ENCODE data around the gene MYRFL.

MYRFL gene

DNA sequence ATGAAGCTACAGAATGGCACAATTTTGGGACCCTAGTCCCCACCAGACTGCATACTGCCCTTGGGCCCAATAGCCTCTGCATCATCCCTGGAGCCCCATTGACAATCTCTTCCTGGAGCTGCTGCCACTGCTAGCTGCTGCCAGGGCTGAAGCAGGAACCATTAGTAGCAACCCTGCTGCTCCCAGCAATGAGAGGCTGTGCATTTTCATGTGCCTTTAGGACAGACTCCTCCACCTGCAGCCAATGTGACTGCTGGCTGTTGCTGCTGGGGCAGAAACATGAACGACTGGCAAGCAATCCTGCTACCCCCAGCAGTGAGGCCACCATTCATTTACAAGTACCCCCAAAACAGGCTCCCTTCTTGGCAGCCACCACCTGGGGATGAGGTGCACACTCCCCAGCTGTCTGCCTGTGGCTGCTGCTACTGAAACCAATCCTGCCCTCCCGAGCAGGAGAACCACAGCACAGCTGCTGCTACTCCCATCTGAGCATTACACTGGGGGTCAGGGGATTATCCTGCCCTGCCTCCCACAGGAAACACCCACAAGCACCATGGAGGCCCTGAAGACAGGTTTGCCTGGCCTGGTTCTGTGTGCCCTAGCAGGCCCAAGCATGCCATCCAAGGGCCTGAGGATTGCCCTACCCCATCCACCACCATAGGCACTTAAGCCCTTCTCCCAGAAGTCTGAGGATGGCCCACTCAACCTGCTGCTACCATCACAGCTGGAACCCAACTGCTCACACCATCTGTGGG lies 181.0 kb downstream of the MYRFL start:
- no peak for FAIRE-seq
- DNase-seq (ENCODE audit: extremely low spot score, insufficient read length, low read depth): no peak

- no peak for DNase-seq (ENCODE audit: extremely low spot score, insufficient read length, low read depth)
- FAIRE-seq: no peak
These were observed 181.6 kb downstream of the MYRFL start for GRCh38 chr12:70006619-70006973.

DNA sequence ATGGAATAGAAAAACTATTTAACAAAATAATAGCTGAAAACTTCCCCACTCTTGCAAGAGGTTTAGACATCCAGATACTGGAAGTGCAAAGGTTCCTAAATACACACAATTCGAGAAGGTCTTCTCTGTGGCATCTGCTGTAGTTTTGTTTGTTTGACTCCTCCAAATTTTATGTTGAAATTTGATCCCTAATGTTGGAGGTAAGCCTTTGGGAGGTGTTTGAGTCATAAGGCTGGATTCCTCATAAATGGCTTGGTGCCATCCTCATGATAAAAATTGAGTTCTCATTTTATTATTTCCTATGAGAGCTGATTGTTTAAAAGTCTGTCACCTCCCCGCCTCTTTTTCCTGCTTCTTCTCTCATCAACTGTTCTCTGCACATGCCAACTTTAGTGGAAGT lies 182.7 kb downstream of the MYRFL start:
- FAIRE-seq (no peak), DNase-seq (ENCODE audit: extremely low spot score, insufficient read length, low read depth) (no peak)

Measured in GM18507 (cell line).